Stimulated activated naive CD4-positive, alpha-beta T cell treated with Interleukin-2 at 50 U/mL for 16 hours (primary cell): Measurements from ENCODE around the gene TBX1.

Experiments used
- DNase-seq: peaks from one replicate; lab custom pipeline; 2025; lab: John Stamatoyannopoulos, UW

TBX1 gene

DNA sequence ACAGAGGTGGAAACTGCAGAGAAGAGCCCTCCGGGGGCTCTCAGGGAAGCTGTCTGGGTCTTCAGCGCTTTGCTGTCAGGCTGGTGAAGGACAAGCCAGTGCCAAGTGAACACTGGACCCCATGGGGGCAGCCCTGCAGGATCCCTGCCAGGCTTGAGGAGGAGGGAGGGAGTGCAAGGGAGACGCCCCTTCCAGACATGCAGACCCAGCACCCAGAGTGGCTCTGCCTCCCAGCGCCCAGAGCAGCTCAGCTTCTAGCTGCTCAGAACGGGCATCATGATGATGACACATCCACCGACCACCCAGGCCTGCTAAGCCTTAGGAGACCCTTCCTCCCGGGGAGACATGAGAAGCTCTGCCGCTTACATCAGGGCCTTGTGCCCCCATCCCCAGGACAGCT lies 39.7 kb downstream of the TBX1 start:
- no peak for DNase-seq

DNA sequence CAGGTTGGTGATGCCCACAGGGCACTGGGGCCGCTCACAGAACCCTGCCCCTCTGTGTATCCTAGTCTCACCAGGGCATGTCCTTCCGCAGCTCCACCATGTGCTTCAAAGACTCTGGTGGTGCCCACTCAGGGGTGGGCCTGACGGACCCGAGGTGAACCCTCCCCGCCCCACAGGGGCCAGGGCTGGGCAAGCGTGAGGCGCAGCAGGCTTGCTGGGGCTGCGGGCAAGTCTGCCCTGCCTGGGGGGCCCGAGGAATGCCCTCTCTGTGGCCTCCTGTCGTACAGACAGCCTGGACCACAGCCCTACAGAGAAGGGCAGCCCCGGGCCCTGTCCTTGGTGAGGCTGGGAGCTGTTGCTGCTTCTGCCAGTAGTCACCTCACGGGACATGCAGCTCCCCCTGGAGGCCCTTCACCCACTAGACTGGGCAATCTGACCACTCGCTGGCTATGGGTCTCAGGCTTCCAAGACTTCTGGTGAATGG lies 40.2 kb downstream of the TBX1 start:
- no peak for DNase-seq

- no peak for DNase-seq
Measured at GRCh38 chr22:19801340-19802000, 40.9 kb downstream of the TBX1 start.

DNA sequence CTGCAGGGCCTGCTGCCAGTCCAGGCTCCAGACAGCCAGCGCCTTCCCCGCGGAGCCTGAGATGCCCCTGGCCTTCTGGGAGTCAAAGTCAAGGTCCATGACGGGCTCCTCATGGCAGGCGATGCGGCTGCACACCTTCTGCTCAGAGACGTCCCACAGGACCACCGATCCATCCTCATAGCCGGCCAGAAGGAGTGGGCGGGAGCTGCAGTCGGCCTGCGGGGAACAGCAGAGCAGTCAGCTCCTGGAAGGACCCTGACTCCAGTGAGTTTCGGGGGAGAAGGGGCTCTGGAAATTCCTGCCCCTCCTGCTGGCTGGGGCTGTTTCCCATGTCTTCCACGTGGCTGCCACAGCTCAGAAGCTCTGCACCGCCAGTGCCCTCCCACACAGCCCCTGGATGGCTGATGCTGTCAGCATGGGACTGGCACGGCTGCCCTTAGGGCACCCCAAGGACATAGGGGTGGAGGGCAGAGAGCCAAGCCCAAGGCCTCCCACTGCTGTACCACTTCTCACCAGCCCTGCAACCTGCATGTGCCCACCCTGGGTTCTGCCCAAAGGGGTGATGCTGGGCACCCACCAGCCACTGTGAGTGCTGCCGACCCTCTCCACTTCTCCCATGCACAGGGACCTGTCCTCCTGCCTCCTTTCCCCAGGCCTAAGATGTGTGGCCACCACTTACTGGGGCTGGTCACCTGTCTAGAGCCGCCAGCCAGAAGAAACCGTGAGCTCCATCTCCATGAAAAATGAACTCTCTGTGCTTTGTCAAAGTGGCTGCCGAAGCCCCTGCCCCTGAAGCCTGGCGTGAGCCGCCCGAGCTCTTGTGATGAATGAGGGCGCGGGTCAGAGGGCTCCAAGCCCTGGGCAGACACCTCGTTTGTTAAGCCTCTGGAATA lies 41.7 kb downstream of the TBX1 start:
- DNase-seq, result no peak

- DNase-seq, result no peak
Measured at GRCh38 chr22:19802894-19803735, 42.5 kb downstream of the TBX1 start.

DNA sequence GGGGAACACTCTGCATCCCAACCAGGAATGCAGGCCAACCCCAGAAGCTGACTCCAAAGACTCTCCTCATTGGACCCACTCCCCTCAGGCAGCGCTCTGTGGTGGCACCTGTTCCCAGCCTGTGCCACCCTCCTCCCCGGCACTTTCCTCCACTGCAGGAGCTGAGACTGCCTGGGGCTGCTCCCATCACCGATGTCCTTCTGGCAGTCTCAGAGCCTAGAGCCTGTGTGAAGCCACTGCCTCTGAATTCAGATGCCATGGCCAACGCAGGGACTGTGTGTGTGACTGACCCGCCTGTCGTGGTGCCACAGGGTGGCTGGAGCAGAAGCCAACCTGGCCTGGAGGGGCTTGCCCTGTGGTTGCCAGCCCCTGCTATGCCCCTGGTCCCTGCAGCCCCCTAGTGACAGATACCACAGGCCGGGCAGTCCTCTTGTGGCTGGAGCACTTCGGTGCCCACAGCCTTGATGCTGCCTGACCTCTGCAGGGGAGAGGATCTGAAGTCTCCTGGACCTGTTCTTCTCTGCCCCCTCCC lies 43.2 kb downstream of the TBX1 start:
- no peak for DNase-seq

DNA sequence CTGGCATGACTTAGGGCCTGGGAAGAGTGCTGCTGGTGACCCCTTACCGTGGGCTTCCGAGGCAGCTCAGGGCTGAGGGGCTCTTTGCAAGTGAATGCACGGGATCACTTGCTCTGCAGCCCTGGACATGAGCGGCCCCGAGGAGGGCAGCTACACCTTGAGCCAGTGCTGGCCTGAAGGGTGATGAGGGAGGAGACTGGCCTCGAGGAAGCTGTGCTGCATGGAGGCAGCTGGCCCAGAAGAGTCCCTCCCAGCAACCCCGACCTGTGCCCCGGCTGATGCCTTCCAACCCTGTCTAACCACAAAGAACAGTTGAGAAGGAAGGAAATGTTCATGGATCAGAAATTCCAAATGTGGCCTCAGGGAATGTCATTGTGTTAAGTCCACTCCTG lies 45.2 kb downstream of the TBX1 start:
- DNase-seq, result no peak

DNA sequence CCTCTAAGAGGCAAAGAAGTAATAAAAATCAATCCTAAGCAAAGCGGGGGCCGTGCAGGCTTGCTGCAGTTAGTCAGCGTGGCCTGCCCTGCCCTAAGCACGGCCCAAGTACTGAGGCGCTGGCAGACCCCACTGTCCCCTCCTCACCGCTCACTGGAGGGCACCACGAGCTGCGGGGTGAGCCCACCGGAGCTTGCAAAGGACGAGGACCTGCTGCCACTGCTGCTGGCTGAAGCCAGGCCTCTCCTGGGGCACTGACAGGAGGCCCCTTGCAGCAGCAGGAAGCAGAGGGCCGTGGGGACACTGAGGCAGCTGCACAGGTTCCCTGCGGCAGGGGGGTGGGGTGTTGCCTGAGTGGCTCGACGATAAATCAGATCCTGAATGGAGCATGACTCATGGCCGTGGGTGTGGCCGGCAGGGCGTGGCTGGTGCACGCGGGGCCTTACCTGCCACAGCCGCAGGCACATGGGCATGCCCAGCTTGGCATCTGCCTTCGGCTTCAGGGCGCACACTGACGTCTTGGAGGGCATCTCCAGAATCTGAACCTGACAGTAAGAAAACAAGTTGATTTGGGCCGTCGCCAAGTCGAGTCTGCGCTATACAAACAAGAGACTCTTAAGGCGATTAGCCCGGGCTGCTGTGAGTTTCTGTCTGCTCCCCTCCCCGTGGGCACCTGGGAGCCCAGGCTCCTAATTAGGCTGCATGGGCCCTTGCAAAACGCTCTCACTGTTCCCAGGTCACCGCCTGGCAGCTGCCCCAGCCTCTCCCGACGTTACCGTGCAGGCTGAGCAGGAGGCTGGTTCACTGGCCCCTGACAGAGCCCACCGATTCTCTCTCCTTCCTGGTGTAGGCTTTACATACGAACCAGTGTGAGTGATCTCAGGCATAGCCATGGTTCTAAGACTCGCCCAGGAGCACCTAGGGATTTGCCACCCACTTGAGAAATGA lies 45.9 kb downstream of the TBX1 start:
- no peak for DNase-seq

DNA sequence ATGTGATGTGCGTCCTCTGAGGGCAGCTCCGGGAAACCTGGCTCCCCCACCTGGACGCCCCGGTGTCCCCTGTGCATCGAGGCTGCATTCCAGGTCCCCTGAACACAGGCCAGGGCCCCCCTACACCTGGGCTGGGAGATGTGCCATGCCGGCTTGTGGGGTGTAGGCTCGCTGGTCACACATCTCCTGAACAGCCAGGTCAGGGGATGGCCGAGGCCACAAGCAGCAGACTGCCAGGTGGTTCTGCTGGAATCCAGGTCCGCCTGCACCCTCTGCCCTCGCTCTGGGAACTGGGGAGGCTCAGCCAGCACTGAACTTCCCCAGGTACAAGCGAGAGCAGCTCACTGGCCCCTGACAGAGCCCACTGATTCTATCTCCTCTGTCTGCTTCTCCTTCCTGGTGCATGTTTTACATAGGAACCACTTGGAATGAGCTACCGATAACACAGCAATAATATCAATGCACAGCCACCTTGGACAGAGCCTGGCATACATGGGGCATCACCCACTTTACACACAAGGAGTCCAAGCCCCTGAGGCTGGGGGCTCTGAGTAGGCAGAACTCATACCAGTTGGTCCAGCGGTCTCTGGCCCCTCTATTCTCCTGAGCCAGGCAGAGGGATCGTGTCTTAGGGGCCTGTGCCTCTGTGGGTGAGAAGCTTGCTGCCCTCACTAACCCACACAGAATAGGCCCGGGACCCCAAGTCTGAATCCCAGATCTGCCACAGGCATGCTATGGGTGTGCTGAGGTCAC lies 46.8 kb downstream of the TBX1 start:
- no peak for DNase-seq

GRCh38 chr22:19807914-19808872 lies 47.6 kb downstream of the TBX1 start:
- no peak for DNase-seq

DNA sequence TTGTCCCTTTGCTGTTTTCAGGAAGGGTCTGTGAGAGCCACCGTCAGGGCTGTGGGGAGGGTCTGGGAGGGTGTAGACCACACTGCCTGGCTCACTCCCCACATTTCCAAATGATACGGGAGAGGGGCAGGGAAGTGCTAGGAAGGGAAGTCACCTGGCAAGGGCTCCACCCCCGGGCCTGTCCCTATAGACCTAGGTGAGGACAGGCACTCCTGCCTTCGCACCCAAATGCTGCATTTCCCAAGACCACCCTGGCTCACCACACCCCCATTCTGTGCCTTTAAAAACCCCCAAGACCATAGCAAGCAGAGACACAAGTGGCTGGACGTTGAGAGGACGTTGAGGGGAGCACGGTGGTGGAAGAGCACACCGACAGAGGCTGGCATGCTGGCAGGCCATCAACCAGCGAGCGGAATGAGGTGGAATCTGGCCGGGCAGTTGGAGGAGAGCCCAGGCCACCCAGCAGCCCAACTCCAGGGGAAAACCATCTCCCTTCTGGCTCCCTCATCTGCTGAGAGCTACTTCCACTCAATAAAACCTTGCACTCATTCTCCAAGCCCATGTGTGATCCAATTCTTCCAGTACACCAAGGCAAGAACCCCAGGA lies 48.4 kb downstream of the TBX1 start:
- DNase-seq, result no peak

DNA sequence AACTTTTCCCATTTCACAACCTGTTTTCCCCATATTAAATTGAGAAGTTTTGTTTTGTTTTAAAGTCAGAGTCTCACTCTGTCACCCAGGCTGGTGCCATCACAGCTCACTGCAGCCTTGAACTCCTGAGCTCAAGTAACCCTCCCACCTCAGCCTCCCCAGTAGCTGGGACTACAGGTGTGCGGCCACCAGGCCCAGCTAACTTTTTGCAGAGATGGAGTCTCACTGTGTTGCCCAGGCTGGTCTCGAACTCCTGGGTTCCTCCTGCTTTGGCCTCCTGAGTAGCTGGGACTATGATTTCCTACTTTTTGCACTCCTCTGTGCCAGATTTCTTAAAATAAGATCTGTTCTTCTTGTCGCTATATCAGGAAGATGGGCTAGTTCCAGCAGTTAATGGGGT lies 49.2 kb downstream of the TBX1 start:
- DNase-seq, result no peak

DNA sequence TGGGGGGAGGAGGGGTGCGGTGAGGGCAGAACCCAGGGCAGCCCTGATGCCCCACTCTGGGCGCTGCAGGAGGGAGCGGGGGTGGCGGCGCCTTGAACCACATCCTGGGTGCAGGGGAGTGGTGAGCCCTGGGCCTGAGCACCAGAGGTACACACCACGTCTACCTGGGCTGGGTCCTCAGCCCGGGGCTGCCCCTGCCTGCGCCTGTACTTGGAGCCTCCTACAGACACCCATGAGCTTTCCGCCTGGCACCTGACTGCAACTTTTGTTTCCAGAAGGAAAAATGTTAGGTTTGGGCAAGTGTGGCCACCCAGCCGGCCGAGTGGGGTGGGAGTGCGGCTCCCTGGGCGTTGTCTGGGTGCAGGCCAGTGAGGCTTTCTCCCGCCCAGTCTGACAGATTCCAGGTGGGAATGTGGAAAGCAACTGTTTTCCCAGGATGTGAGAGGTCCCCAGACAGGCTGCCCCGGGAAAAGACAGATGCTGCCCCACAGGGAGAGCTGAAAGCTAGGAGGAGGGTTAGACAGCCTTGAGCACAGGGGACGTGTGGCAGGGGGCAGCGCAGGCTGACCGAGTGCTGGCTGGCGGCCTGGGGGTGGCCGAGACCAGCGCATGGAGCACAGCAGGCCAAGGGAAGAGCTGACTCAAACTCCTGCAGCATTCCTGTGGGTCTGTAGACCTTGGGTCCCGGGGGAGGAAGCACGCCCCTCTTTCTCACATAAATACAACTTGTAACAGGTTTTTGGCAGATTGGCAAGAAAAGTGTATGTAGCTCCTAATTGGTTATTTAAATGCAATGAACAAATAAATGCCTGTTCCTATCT lies 50.0 kb downstream of the TBX1 start:
- DNase-seq, result no peak

GRCh38 chr22:19811211-19811621 lies 50.6 kb downstream of the TBX1 start:
- no peak for DNase-seq

DNA sequence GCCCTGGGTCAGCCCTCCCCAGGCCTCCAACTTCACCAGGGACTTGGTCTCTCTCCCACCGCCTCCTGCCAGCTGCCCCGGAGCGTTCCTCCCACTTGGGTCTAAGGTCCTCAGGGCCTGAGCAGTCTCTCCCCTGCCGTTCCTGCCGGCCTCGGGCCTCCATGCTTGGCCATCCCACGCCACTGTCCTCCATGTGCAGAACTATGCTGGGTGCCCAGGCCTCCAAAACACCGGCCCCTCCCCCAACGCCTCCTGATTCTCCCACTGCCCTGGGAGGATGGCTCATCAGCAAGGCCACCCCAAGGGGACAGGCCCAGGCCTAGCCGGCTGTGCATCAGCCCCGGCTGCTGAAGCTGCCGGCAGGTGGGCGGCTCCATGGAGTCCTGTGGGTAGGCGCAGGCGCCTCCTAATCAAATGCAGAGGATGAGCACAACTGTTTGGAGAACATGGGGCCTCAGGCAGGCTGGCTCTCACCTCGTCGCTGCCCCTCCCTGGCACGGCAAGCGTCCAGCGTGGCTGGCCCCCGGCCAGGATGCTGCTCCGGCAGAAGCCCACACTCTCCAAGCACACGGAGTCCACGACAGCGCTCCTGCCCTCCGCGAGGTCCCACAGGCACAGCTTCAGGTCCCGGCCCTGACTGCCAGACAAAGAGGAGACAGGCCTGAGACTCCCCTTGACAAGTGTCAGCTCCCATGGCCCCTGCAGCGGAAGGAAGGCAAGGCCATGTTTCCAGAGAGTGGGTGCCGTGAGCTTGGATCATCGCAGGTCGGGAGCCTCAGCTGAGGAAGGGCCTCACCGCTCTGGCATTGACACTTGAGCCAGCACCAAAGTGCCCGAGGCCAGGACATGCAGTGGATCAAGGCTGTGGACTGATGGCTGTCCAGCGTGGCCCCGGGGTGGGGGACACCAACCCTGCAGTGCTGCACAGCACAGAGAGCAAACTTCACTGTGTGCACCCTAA lies 51.5 kb downstream of the TBX1 start:
- no peak for DNase-seq

DNA sequence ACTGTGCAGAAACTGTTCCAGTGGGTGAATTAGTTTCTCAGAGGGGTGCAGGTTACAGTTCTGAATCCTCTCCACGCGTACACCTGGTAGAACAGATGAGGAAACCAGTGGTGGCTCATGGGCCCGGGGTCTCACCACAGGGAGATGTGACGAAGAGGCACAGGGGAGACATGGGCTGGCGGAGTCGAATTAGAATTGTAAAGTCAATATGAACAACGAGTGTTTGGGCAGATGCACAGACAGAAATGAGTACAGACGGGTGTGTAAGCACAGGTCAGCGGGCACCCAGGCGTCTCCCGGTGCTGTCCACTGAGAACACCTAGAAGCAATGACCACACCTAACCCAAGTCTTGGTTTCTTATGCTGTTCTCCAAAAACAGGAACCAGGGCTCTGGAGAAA lies 52.3 kb downstream of the TBX1 start:
- no peak for DNase-seq

DNA sequence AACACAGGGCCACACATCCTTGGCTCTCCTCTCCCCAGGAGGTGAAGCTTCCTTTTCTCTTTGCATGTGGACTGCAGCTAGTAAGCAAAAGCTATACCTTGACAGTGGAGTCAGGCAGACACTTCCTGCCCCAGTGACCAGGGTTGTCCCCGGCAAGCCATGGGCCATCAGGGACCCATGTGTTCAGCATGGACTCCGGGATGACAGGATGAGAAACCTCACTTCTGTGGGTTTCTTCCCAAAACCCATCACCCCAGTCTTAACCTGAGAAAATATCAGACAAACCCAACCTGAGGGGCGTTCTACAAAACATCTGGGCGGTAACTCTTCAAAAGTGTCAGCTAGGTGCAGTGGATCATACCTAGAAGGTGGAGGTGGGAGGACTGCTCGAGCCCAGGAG lies 53.9 kb downstream of the TBX1 start:
- DNase-seq, result no peak
